Renal pelvis (tissue), 4 donors: Measurements from ENCODE around the gene MYBBP1A. TPM values are rescaled to one million over a fixed set of nuclear protein-coding genes. Genes with fewer than 3 reads are reported as not detected.

Experiments used
- DNase-seq: peaks from one replicate; pipeline ENCODE4 v3.0.0-alpha.2; 2013
- polyA plus RNA-seq, 3 donors: library from polyadenylated mRNA; unstranded; fragments of 120-200 nt; gene quantifications; one replicate each; pipeline ENCODE4 v1.2.1, GENCODE V29; 2013; ENCODE audit not compliant: insufficient read length in 3 of 3

The MYBBP1A gene
- polyA plus RNA-seq, 3 donors: 44.5 to 48.2 (median 45.1) TPM

- no peak for DNase-seq
These were observed 48.3 kb downstream of the MYBBP1A start for GRCh38 chr17:4506892-4507291.

GRCh38 chr17:4506175-4506813 lies 48.9 kb downstream of the MYBBP1A start:
- DNase-seq: no peak

- DNase-seq: no peak
These were observed 50.0 kb downstream of the MYBBP1A start for GRCh38 chr17:4505187-4505586.

DNA sequence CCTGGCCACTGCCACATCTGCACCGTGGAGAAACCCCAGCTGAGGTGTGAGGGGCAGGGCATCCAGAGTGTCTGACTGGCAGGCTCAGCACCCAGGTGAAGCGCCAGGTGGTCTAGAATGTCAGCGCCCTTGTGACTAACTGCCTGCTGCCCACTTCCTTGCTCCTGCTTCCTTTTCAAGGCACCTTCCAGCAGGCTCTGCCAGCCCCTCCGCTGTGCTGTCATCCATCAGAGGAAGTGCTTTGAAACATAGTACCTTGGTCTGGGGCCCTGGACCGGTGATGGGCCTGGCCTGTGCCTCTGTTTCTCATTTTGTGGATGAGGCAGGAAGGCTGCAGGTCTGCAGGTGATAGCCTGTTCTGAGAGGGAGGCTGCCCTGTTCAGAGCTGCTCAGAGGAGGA lies 51.0 kb downstream of the MYBBP1A start:
- DNase-seq: no peak

DNA sequence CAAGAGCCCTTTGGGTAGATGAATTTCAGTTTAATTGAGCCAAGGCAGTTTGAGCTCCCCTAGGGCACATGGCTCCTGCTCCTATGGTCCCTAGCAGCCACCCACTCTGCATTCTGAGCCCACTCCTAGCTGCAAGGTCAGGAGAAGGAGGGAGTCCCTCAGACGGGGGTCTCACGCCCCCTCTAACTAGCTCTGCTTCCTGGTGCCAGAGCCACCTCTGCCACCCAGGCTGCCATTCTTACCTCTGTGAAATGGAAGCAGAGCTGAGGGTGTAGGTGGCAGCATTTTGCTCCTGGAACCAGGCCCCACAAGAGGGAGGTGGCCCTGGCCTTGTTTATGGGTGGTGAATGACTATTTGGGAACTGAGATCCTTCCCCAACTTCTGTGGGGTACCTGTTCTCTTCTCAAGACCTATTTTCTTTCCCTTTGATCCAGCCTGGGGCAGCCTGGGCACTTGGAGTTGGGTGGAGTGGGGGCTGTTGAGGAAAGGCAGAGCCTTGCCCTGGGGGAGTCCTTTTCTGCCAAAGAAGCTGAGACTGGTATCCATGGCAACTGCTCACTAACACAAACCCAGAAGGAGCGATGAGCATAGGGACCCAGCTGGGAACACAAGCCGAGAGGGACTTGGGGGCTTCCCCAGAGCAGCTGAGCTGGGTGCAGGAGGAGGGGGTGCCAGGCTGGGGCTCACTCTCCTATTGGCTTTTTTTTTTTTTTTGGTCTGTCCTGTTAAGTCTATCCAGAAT lies 51.7 kb downstream of the MYBBP1A start:
- DNase-seq: no peak

- DNase-seq: no peak
These were observed 52.6 kb downstream of the MYBBP1A start for GRCh38 chr17:4502466-4503154.

GRCh38 chr17:4501295-4501949 lies 53.8 kb downstream of the MYBBP1A start:
- DNase-seq: no peak

DNA sequence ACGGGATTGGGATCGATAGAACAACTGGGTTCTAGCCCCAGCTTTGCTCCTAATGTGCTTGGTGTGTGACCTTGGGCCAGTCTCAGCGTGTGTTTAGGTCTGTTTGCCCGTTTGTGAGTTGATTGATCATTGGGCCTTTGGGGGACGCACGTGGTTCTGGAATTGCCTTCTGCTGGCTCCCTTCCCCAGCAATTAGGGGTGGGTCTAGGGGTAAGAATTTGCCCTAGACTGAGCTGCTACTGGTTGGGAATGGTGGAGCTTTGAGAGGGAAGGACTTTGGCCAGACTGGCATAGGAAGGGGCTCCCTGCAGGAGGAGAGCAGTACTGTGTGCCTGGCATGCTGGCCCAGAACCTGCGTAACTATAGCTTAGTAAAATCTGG lies 55.0 kb downstream of the MYBBP1A start:
- DNase-seq: no peak

GRCh38 chr17:4499431-4500190 lies 55.6 kb downstream of the MYBBP1A start:
- DNase-seq: no peak

DNA sequence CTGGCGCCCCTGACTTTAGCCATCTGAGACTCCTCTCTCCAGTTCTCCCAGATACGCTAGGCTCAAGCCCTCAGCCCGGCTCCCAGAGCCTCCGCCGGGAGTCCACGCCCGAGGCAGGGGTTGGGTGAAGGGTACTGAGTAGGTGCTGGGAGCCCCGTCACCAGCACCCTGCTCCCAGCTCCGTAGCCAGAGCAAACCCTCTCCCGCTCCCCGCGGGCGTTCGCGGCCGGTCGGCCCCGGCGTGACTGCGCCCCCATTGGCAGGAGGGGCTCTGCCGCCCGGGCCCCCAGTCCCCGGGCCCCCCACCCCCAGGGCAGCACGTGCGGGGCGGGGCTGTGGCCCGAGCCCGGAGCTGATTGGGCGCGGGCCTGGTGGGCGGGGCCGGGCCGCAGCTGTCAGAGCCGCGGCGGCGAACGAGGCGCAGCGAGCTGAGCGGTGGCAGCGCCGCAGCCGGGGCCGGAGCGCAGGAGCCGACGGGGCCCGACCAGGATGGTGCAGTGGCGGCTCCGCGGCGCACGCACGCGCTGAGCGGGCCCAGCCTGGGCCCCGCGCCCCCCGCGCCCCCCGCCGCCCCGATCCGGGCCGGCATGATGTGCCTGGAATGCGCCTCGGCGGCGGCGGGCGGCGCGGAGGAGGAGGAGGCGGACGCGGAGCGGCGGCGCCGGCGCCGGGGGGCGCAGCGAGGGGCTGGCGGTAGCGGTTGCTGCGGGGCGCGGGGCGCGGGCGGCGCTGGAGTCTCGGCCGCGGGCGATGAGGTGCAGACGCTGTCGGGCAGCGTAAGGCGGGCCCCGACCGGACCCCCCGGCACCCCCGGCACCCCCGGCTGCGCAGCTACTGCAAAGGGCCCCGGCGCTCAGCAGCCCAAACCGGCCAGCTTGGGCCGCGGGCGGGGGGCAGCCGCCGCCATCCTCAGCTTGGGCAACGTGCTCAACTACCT lies 56.5 kb downstream of the MYBBP1A start, which contains the start of gene SPNS2:
TSS of gene SPNS2 (plus strand) at position 421 of the 937 bp plus-strand sequence. CDS start at position 588, 167 bp downstream.
- DNase-seq: no peak

DNA sequence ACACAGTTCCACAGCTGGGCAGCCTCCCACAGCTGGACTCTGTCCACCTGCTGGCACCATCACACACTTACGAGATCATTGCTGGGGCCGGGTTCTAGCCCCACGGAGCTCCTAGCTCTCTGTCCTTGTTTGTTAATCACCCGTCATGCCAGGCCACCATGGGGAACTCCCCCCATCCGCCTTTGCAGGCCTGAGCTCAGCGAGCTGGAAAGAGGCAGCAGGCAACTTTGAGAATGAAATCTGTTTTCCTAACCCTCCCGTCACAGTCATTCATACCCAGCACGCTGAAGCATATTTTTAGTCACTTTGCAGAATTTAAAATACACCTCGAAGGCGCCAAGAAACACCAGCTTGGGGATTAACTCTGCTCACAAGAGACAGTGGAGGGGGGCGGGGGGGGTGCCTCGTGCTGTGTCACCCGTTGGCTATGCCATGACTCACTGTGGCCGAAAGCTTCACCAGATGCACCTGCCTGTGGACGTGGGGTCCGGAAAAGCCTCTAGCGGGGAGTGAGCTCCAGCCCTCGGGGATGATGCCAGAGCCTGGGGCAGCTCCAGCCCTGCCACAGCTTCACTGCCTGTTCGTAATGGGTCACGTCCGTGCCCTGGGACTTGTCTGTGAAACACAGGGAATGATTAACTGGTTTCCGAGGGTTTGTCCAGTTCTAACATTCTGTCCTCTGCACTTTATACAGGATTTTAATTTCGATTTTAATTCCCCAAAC lies 57.9 kb downstream of the MYBBP1A start:
- DNase-seq: no peak

GRCh38 chr17:4492721-4493561 lies 62.2 kb downstream of the MYBBP1A start:
- peak; percentile 81 for DNase-seq

GRCh38 chr17:4490637-4491061 lies 64.5 kb downstream of the MYBBP1A start:
- no peak for DNase-seq

DNA sequence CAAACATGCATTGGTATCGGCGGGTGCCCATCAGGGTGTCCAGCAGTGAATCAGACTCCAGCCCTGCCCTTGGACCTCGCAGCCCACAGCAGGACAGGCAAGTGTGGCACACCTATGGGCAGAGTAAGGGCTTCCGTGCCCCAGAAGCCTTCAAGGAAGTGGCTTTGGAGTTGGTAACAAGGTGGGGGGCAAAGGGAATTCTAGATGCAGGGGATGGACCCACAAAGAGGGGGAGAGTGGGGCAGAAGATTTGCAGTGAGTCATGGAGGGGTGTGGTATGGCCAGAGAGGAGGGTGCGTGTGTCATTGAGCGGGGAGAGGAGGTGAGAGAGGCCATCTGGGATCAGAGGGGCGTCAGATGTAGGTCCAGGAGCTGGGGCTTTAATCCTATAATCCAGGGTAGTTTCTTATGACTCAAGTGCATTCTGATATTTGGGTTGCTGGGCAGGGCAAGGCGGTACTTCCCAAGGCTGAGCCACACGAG lies 65.0 kb downstream of the MYBBP1A start:
- no peak for DNase-seq

GRCh38 chr17:4488989-4489595 lies 66.1 kb downstream of the MYBBP1A start:
- no peak for DNase-seq
